ENCODE measurements around the gene ELF2.

- TF ChIP-seq, protein P1, sequence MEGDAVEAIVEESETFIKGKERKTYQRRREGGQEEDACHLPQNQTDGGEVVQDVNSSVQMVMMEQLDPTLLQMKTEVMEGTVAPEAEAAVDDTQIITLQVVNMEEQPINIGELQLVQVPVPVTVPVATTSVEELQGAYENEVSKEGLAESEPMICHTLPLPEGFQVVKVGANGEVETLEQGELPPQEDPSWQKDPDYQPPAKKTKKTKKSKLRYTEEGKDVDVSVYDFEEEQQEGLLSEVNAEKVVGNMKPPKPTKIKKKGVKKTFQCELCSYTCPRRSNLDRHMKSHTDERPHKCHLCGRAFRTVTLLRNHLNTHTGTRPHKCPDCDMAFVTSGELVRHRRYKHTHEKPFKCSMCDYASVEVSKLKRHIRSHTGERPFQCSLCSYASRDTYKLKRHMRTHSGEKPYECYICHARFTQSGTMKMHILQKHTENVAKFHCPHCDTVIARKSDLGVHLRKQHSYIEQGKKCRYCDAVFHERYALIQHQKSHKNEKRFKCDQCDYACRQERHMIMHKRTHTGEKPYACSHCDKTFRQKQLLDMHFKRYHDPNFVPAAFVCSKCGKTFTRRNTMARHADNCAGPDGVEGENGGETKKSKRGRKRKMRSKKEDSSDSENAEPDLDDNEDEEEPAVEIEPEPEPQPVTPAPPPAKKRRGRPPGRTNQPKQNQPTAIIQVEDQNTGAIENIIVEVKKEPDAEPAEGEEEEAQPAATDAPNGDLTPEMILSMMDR (conservative IDR thresholded peaks at IDR 0.05; ENCODE audit: low read depth, low read length), result no peak
- no peak for TF ChIP-seq EZH2 (IDR thresholded peaks at IDR 0.05; ENCODE audit: borderline replicate concordance, low read depth, low read length, poor library complexity, severe bottlenecking)
Measured at GRCh38 chr4:139108567-139109128, 68.4 kb downstream of the ELF2 start.
